Glomerular visceral epithelial cell (primary cell): Measurements from ENCODE around the gene TAF1L.

Experiments used
- DNase-seq: peaks from one replicate; pipeline ENCODE4 v3.0.0-alpha.2; 2016; ENCODE audit errors: extremely low spot score

The TAF1L gene

DNA sequence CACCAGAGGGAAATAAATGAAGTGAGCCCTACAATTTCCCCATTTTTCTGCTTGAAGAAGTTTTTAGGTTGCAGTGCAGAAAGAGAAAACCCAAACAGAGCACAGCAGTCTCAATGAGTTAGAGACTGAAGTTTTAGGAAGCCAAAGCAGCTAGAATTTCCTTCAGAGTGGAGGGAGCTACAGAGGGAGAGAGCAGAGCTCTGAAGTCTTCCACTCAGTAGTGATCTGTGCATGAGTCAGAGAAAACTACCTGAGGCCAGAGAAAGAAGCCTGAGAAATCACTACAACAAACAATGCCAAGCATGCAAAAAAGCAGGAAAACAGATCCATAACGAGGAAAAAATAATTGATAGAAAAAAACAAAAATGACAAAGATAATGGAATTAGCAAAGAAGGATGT, 44.6 kb downstream of the TAF1L start:
- no peak for DNase-seq

- no peak for DNase-seq
Observed at GRCh38 chr9:32590476-32590875, 45.0 kb downstream of the TAF1L start.

DNA sequence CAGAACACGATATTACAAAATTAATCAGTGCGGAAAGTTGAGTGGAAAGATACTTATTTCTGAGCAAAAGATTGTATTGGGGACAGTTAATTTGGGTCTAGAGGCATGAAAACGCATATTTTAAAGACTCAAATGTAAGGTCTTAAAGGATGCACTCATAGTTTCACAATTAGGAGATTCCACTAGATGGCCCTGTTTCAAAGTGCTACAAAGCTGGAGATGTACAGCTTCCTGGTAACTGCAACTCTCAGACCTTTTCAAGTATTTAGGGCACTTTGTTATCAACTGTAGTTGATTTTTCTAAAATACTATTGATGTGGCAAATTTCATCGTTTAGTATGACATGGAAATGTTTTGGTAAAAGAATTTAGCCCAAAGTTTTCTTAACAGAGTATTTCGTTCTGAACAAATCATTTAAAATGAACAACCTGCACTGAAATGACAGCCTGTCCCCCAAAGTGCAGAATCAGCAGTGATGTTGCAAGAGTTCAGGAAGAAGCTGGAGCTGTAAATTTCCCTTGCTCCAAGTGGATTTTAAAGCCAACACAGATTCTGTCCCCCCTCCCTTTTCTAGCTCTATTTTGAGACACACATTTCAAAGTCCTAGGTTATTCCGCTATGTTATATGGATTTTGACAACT, 46.3 kb downstream of the TAF1L start:
- DNase-seq: peak; percentile 26

DNA sequence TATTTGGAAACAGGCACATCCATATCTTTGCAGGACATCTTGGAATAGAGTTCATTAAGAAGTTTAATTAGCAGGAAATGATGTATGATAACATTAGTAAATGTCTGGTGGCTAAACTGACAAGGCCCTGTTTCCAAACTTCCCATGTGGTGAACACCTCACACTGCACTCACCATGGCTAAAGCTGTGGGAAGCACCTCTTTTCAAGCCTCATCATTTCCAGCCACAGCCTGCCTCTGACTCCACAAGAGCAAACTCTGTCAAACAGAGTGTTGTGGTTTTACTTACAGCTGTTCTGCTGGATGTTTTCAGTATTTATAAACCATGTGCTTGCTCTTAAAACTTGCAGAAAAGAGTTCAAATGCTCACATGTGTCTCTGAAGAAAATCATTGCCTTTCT, 47.6 kb downstream of the TAF1L start:
- no peak for DNase-seq

GRCh38 chr9:32584784-32585183, 50.7 kb downstream of the TAF1L start:
- no peak for DNase-seq

DNA sequence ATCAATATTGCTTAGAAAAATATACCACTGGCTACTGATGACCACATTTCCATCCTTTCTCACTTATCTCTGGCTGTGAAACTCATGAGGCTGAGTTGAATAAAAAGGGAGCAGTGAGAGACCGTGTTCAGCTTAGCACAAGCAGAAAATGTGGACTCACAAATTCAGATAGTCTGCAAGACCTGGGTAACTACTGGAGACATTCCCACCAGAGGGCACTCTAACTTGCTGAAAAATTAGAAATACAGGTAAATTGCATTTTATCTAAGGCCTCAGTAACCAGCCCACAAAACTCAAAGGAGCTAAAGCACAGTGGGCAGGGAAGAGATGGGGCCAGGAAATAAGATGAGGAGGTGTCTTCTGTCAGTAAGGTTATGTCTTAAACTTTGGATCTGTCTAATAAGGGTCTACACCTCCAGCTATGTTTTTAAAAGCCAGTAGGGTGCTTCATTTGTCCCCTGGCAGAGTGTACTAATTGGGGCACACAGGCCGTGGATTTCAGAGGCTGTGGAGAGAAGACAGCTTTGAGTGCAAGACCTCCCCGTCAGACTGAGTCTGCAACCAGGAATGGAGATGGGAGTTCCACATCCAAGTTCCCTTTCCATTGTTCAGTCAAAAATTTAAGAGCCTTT, 53.8 kb downstream of the TAF1L start:
- DNase-seq: peak; percentile 58

DNA sequence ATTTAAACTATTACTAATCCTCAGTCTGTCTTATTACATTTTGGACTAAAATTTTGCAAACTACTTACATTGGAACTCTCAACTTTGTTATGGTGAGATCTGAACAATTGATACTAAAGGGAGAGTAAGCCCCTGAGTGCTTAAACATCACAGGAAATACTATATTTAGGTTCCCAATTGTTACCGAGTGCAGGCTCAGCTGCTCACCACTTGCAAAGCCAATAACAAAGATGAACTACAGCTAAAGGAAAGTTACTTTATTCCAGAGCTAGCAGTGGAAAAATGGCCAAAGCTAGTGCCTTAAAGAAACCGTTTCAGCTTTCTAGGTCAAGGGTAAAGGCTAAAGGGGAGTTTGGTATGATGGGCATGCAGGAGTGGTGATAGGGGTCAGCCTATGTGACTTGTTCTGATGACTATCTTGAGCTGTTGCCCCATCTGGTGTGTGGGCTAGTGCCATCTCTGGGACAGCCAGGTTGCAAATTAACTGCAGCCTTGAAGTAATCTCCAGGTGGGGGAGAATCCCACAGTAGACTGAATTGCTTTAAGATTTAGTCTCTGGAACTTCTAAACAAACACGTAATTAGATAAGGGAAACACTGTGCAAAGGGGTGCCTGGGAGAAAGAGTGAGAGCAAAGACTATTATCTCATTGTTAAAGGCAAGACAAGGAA, 54.7 kb downstream of the TAF1L start:
- no peak for DNase-seq

- DNase-seq: peak; percentile 56
Observed at GRCh38 chr9:32579706-32580331, 55.6 kb downstream of the TAF1L start.
